RKO (cell line): ENCODE data around the gene STK36.
A peak's percentile ranks its signal among the peaks of the same experiment; 100 is the strongest.

Experiments used
- DNase-seq: peaks from one replicate; pipeline ENCODE4 v3.0.0-alpha.2; 2016; ENCODE audit warnings: low spot score

STK36 gene

DNA sequence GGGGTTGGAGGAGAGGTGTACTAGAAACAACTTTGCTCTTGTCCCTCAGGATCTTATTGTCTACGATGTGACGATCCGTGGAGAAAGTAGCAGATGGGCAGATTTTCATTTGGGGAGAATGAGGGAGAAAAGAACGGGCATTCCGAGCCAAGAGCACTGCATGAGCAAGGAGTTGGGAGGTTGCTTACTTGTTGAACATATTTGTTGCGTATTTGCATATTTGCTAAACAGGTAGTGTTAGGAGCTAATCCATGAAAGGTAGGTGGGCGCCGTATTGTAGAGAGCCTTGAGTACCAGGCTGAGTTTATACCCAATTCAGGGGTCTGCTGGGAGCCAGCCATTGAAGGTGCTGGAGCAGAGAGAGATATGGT is 11.9 kb upstream of the STK36 start:
- no peak for DNase-seq

DNA sequence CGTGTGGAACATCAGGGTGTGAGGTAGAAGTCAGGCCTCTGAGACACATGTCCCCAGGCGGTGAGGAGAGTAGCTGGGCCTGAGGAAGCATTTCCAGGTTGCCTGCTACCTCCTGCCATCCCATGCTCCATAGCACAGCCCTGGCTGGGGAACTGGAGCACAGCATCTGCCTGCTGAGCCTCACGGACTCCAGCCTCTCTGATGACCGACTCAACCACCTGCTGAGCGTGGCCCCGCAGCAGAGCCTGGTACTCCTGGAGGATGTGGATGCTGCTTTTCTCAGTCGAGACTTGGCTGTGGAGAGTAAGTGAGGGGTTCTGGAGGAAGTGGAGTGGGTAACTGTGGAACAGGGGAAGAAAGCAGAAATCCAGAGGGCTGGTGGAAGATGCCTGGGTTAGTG is 9.5 kb upstream of the STK36 start:
- DNase-seq: no peak

DNA sequence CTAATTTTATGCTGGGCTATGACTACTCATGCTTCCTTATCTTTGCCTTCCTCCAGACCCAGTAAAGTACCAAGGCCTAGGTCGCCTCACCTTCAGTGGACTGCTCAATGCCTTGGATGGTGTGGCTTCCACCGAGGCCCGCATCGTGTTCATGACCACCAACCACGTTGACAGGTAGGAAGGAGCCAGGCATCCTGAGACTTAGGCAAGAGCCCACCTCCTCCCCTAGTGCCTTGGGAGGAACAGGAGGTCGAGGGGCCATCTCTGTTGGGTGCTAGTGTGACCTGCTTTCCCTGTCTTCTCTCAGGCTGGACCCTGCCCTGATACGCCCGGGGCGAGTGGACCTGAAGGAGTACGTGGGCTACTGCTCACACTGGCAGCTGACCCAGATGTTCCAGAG is 9.1 kb upstream of the STK36 start:
- DNase-seq: no peak

DNA sequence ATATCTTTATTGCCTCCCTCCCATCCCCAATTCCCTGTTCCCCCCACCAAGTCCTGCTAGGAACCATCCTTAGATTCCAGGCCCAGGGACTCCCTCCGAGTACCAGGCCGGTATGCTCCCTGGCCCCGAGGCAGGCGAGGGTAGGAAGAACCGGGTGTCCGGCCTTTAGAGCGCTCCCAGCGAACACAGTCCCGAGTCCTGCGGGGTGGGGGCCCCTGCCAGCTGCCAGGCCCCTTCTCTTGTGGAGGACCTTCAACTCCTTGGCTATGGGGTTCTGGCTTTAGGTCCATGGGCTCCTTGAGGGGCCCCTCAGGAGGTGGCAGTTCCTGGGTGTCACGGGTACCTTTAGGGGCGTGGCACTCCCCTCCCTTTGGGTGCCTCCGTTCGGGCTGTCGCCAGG is 8.0 kb upstream of the STK36 start:
- DNase-seq: no peak

DNA sequence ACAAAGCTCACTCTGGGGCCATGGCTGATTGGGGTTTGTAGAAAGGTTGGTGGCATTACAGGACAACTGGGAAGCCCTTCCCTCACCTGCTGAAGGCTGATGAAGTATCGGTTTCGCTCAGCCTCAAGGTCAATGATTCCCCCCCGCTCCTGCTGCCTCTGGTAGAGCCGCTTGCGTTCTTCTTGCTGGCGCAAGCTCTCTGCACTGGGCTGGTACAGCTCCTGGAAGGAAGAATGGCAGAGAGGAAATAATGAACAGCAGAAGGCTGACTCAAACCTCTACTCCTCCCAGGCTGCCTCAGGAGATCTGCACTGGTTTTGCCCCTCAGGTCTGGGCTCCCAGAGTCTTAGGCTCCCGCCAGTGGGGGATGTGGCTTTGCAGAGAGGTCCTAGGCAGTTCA is 7.2 kb upstream of the STK36 start:
- no peak for DNase-seq

DNA sequence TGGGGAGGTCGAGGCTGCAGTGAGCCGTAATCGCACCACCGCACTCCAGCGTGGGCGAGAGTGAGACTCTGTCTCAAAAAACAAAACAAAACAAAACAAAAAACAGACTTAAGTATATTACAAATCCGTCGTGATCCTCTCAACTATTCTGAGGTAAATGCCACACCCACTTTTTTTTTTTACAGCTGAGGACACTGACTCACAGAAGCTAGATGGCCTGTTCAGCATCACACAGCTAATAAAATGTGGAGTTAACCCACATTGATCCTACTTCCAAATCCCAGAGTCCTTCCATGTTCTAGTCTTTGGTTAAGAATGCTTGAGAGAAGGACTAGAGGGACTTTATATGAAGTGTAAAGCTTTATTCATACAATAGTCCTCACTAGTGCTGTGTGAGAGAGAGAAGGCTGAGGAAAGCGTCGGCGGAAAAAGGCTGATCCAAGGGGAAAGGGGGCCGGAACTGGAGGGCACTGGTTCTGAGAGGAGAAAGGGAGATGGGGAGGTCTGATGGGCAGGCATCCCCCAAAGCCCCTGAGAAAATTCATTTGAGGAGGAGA is 711 bp upstream of the STK36 start:
- peak; percentile 71 for DNase-seq

DNA sequence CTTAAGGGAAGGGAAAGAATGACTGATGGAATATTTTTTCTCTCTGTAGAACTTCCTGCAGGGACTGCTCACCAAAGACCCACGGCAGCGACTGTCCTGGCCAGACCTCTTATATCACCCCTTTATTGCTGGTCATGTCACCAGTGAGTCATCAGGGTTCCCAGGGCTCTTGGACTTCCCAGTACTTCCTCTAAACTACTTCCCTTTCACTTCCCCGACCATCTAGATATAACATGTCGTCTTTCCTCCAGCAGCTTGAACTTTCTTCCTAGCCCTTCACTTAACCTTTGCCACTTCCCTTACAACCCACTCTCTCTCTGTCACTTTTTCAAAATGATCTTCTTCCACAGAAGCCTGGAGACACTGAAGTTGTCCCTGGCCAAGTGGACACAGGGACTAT is 7.2 kb downstream of the STK36 start:
- DNase-seq: peak; percentile 74

DNA sequence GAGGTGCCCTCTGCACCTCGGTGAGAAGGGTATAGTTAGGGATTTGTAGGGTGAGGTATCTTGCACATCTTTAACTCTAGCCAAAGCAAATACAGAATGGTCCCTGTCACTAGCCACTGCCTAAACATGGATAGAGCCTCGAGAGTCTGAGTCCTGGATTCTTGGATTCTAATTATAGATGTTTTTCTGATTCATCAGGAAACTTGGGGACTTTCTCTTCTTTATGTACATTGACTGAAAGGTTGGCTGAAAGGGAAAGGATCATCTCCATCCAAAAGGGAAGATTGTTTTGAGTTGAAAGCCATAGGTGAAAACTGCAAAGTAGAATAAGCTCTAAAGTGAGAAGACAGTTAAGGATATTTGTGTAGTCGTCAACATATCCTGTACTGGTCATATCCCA is 8.2 kb downstream of the STK36 start:
- DNase-seq: no peak

DNA sequence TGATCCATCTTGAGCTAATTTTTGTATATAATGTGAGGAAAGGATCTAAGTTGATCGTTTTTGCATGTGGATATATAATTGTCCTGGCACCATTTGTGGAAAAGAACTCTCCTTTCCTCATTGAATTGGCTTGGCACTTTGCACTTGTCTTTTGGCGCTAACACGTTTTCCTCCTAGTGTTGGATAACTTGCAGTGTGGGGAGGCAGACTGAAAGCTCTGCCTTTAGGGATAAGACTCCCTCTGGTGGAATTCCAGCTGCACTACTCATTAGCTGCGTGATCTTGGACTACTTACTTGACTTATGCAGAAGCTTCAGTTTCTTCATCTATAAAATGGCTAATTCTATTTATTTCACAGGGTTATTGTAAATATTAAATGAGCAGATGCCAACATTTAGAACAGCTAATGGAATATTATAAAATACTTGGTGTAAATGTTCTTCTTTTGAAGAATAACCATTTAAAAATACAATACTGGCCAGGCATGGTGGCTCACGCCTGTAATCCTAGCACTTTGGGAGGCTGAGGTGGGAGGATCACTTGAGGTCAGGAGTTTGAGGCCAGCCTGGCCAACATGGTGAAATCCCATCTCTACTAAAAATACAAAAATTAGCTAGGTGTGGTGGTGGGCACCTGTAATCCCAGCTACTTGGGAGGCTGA is 15.6 kb downstream of the STK36 start:
- peak; percentile 92 for DNase-seq

DNA sequence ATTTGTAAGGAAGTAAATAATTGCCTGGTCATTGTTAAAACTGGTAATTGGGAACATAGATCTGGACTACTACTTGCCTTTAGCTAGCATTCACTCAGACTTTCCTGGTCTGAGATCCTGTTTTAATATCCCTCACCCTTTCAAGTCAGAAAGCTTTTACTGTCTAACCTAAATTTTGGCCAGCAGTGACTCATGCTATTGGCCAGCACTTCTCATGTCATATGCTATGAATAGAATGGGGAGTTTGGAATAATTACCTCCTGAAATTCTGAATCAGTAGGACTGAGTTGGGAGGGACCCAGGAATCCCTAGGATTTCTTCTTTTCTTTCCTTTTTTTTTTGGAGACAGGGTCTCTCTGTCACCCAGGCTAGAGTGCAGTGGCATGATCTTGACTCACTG is 19.3 kb downstream of the STK36 start:
- no peak for DNase-seq

DNA sequence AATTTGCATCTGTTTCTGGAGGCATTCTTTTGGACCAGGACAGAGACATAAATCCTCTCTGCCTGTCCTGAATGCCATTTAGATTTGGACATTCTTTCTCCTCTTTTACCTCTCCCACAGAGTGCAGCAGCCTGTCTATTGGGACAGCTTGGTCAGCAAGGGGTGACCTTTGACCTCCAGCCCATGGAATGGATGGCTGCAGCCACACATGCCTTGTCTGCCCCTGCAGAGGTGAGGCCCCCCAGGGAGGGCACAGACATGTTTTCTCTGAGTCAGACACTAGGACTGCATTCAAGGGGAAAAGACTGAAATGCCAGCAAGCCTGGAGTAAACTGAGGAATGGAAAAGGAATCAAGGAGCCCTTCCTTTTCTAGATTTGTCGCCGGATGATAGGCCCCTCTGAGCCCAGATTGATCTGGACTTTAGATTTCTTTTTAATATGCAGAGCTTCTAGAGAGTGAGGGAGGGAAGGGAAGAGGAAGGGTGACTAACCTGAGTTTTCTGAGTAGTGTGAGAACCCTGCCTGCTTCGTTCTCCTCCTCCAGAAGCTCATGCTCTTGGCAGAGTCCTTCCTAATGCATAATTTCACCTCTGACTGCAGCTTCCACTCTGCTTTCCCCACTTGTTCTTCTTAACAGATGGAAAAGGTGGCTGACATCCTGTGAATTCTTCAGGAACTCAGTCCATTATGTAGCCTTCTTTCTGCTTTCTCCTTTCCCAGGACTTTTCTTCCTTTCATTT is 22.7 kb downstream of the STK36 start:
- no peak for DNase-seq

DNA sequence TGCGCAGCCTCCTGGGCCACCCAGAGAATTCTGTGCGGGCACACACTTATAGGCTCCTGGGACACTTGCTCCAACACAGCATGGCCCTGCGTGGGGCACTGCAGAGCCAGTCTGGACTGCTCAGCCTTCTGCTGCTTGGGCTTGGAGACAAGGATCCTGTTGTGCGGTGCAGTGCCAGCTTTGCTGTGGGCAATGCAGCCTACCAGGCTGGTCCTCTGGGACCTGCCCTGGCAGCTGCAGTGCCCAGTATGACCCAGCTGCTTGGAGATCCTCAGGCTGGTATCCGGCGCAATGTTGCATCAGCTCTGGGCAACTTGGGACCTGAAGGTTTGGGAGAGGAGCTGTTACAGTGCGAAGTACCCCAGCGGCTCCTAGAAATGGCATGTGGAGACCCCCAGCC is 27.0 kb downstream of the STK36 start:
- no peak for DNase-seq

DNA sequence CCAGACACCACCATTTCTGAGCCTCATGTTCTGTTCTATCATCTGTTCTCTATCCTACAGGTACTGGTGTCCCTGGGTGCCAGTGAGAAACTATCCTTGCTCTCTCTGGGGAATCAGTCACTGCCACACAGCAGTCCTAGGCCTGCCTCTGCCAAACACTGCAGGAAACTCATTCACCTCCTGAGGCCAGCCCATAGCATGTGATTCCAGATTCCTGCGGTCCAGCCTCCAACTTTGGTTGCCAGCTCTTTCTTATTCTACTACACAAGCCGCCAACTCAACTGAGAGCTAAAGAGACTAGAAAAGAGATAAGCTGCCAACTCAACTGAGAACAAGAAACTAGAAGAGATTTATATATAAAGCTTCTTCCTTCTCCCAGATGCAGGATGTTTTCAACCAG is 29.9 kb downstream of the STK36 start:
- DNase-seq: no peak

DNA sequence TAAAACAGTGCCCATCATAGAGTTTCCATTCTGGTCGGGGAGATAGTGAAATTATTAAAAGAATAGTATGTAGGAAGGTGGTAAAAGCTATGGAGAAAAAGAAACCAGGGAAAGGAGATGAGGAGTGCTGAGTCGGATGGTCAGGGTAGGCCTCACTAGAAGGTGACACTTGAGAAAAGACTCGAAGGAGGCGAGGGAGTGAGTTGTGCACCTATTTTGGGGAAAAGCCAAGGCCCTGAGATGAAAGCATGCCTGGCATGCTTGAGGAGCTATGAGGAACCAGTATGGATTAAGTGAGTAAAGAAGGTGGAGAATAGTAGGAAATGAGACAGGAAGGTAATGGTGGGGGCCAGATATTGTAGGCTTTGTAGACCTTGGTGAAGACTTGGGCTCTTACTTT is 31.5 kb downstream of the STK36 start:
- no peak for DNase-seq

DNA sequence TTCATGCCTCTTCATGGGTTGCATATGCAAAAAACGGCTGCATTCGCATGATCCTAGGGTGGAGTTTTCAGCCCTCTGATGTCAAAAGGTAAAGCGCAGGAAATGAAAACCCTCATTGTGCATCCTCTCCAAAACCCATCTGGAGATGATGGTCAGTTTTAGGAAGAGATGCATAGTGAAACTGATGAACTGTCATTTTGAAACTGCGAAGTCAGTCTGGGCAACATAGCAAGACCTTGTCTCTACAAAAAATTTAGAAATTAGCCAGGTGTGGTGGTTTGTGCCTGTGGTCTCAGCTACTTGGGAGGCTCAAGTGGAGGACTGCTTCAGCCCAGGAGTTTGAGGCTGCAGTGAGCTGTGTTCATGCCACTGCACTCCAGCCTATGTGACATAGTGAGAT is 36.2 kb downstream of the STK36 start:
- DNase-seq: no peak

DNA sequence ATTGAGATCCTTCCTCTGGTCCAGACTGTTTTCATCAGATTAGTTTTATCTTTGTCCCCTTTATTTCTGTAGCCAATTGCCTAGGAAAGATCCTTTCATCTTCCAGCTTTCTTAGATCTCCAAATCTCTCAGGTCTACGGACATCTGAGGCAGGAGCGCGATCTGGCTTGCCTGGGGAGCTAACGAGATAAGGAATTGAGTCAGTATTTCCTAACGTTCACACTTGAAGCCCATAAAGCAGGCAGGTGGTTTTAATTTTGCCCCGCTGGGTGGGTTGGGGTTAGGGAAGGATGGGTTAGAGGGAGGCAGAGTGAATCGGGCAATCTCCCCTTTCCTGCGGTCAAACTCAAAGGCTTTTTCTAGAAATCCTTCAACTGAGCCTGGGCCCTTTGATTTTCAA is 38.0 kb downstream of the STK36 start:
- DNase-seq: no peak

DNA sequence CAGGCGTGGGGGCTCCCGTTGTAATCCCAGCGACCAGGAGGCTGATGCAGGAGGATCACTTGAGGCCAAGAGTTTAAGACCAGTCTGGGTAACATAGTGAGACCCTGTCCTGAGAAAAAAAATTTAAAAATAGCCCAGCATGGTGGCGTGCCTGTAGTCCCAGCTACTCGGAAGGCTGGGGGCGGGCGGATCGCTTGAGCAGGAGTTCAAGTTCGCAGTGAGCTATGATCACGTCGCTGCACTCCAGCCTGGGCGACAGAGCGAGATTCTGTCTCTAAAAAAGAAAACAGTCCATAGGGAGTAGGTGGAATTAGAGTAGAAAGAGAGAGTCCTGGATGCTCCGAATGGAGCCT is 38.4 kb downstream of the STK36 start:
- no peak for DNase-seq

DNA sequence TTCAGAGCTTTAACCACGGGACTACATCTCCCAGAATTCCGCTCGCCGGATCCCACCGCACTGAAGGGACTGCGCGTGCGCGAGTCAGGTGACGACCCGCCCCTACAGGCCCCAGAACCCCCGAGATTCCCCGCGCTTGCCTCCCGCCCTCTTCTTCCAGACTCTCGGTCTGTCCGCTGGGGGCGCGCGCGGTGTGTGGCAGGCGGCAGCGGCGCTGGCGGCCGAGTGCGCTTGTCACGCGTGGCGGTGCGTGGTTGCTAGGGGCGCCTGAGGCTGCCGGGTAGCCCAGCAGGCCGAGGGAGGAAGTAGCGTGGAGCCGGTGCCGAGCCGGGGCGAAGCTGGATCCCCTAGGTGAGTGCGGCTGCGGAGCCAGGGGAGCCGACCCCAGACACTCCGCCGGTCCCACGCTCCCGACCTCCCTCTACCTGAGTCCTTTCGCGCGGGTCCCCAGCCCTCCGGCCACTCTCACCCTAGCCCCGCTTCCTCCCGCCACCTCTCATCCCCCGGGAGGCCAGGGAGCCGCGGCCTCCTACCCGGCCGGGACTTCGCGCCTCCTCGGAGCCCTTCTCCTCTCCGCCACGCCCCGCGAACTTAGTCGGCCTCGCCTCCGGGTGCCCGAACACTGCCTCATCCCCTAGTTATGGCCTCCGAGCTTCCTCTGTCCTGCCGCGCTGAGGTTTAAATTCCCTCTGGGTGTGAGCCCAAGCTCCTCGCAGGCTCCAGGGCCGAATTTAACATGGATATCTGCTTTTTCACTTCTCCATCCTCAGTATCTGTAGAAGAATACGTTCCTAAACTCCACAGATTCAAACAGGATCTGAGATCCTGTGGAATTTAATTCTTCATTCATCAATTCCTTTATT is 39.0 kb downstream of the STK36 start, which contains the start of gene TTLL4:
TSS of gene TTLL4 (plus strand) at position 149 of the 863 bp plus-strand sequence. CDS start 26,842 bp downstream, outside the sequence.
- peak; percentile 95 for DNase-seq

DNA sequence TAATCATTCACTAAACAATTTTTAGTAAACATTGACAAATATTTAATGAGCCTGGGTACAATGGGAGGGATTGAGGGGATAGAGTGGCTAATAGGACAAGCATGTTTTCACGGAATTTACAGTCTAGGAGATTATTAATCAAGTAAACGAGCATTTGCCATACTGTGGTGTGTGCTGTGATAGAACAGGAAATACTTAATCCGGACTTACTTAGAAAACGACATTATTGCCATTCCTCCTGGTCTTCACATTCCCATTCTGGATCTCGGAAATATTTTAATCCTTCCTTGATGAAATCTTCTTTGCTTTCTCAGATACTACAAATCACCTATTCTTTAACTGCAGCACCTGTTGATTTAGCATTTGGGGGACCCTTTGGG is 39.7 kb downstream of the STK36 start:
- DNase-seq: peak; percentile 41

DNA sequence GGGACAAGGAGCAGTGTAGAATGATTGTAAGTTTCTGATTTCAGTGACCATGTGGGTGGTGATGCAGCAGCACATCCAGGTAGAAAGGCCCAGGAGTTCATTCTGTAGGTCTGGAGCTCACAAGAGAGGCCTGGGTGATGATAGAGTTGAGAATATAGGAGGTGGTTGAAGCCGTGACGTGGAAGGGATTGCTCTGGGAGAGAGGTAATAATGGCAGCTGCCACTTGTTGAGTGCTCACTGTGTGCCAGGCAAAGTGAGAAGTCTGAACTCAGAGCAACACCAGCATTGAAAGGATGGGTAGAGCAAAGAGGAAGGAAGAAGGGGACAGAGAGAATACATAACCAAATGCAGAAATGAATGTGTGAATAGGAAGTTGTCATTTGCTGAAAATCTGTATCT is 42.0 kb downstream of the STK36 start:
- no peak for DNase-seq

DNA sequence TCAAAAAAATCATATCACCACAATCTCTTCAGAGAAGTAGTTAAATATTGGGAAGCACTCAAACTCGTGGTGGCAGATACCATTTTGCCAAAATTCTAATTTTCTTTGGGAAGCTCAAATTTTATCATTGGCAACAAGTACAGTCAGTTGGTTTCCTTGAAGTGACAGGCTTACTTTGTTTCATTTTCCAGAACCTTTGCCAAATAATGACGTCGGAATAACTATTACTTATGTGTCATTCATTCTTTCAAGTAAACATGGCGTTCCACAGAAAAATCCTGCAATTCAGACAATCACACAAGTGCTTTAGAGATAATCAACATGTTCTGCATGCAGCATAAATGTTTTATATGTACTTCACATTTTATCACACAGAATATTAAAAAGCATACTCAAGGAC is 44.2 kb downstream of the STK36 start:
- no peak for DNase-seq

DNA sequence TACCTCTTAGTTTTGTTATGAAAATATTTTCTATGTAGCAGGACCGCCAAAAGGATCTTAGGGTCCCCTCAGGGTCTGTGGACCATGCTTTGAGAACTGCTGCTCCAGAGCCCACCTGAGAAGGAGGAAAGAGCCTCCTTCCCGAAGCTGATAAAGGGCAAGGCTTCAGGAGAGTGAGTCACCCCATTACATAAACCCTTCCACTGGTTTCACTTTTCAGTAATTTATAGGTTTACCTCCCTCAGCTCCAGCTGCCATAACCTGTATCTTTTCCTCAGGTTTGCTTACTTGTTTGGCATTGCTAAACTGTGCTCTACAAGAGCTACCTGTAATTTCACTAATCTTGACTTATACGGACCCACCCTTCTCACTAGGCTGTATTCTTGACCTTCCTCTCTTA is 45.4 kb downstream of the STK36 start:
- no peak for DNase-seq

DNA sequence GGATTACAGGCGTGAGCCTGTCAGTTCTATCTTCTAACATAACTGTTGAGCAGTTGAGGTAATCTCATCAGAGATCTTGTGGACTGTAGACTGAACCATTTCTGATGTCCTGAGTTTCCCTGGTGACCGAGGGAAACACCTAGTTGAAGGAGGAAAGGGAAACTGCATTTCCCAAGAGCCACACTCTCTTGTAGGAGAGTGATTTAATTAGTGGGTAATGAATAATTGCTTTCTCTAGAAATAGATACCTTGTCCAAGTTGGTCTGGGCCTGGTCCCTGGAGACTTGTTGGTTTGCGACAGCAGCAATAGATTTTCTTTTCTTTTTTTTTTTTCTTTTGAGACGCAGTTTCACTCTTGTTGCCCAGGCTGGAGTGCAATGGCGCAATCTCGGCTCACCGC is 46.2 kb downstream of the STK36 start:
- no peak for DNase-seq
